ENCODE measurements around the gene PADI4.

PADI4 gene

DNA sequence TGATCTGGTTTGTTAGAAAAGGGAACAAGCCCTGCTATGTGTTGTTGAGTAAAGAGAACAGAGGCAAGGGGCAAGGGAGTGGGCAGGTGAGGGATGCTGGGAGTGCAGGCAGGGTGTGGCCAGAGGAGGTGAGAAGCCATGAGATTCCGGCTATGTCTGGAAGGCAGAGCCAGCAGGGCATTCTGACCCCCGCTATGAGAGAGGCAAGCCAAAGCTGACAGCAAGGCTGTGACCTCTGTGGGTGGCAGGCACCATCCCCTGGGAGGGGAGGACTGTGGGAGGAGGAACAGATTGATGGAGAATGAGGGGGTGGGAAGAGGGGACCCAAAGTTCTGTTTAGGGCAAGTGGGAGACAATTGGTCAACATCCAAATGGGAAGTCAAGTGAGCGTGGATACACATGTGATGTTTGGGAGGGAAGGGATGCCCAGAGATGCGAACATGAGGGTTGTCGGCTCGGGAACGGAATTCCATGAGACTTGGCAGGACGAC is 44.5 kb downstream of the PADI4 start:
- no peak for DNase-seq

GRCh38 chr1:17355898-17356297 is 47.9 kb downstream of the PADI4 start:
- DNase-seq: no peak

- no peak for DNase-seq
These were observed 48.5 kb downstream of the PADI4 start for GRCh38 chr1:17356387-17357026.

DNA sequence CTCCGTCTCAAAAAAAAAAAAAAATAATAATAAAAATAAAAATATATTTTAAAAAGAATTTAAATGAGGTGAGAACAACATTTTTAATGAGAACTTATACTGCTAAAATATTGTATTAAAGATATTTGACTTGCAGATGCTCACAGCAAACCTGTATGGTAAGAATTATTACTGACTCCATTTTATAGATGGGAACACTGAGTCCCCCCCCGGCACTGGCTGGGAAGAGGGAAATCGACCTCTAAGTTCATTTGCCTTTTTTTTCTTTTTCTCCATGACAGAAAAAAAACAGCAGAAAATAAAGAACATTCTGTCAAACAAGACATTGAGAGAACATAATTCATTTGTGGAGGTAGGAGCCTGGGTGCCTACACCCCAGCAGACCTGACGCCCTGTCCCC is 50.6 kb downstream of the PADI4 start:
- DNase-seq: no peak

DNA sequence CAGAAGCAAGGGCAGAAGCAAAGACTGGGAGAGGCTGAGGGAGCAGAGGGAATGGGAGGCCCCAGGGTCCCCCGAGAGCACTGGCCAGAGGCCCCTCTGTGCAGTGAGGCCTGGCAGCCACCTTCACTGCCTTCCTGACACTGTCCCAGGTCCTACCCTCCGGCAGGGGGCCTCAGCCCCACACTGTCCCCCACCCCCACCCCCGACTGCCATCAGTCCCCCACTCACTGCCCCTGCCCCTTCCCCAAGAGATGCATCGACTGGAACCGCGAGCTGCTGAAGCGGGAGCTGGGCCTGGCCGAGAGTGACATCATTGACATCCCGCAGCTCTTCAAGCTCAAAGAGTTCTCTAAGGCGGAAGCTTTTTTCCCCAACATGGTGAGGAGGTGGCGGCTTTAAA is 51.0 kb downstream of the PADI4 start:
- DNase-seq: no peak

DNA sequence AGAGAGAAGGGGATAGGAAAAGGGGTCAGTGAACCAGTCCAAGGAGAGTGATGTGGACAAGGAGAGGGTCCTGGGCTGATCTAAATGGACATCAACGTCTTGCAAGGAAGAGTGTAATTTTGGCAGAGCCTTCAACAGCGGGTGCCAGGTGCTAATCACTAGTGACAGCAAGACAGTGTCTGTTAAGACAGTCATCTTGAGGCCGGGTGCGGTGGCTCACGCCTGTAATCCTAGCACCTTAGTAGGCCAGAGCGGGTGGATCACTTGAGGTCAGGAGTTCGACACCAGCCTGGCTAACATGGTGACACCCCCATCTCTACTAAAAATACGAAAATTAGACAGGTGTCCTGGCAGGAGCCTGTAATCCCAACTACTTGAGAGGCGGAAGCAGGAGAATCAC is 51.8 kb downstream of the PADI4 start:
- DNase-seq: no peak

DNA sequence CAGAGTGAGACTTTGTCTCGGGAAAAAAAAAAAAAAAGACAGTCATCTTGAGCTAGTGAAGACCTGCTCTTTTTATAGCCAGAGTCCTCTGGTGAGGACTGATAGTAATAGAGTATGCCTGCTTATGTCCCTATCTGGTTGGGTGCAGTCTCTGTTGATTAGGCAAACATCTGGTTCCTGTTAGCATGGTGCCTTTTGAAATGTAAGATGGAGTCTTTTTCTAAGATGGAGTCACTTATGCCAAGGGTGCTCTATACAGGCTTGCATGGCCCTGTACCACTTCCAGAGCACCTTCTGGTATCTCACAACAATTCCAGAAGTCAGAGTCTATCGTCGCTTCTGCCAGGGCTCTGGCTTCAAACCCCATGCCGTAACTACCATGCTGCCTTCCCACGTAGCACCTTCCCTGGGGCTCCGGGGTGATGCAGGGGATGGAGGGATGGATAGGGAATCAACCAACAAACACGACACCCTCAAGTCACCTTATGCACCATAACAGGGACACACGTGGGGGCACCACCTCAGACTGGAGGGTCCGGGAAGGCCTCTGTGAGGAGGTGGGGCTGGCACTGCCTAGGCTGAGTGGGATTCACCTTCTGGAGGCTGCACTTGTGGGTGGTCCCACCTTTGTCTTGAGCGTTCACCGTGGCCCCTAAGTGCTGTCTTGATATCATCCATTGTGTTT is 52.4 kb downstream of the PADI4 start:
- no peak for DNase-seq

GRCh38 chr1:17361687-17362086 is 53.7 kb downstream of the PADI4 start:
- DNase-seq: peak; percentile 50

DNA sequence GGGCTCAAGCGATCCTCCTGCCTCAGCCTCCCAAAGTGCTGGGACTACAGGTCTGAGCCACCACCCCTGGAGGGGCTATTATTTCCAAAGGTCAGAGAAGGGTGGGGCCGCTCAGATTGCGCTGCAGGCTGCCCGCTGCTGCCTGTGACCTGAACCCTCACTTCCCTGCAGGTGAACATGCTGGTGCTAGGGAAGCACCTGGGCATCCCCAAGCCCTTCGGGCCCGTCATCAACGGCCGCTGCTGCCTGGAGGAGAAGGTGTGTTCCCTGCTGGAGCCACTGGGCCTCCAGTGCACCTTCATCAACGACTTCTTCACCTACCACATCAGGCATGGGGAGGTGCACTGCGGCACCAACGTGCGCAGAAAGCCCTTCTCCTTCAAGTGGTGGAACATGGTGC is 55.4 kb downstream of the PADI4 start:
- DNase-seq: no peak

GRCh38 chr1:17363771-17364170 is 55.8 kb downstream of the PADI4 start:
- no peak for DNase-seq

- no peak for DNase-seq
These were observed 57.3 kb downstream of the PADI4 start for GRCh38 chr1:17365293-17365692.

GRCh38 chr1:17369466-17369865 is 61.5 kb downstream of the PADI4 start:
- DNase-seq: no peak

DNA sequence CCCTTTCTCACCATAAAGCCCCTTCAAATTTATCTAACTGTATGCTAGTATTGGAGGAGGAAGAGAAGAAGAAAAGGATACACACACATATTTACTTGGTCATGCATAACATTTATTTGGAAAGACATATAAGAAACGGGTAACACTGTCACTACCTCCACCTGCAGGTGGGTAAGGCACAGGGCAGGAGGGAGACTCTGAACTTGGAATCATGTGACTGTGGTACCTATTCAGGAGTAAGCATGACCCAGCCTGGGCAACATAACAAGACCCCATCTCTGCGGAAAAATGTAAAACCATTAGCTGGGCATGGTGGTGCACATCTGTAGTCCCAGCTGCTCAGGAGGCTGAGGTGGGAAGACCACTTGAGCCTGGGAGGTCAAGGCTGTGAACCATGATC is 62.6 kb downstream of the PADI4 start:
- peak; percentile 18 for DNase-seq

DNA sequence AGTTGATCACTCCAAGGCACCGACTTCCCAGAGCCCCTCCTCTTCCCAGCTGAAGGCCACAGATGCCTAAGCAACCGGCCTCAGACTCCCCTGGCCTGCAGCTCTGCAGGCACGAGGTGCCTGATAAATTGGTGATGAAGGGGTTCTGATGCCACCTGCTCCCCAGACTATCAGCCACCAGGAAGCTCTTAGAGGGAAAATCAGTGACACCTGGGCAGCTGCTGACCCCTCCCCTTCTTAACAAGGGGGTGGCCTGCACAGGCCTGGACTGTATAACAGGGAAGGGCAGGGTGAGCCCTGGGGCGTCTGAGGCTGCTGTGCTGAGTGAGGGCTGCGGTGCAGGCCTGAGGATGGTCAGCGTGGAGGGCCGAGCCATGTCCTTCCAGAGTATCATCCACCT is 63.9 kb downstream of the PADI4 start, which contains the start of gene PADI6:
Gene PADI6, plus strand, starts transcription at position 301 of the 400 bp plus-strand sequence. Its CDS starts 50 bp downstream, at position 351.
- DNase-seq: no peak

- no peak for DNase-seq
These were observed 65.0 kb downstream of the PADI4 start for GRCh38 chr1:17372955-17373354.

- no peak for DNase-seq
These were observed 67.7 kb downstream of the PADI4 start for GRCh38 chr1:17375651-17376050.

GRCh38 chr1:17377325-17377953 is 69.4 kb downstream of the PADI4 start:
- peak; percentile 78 for DNase-seq

GRCh38 chr1:17381161-17381560 is 73.2 kb downstream of the PADI4 start:
- no peak for DNase-seq

GRCh38 chr1:17392199-17392740 is 84.3 kb downstream of the PADI4 start:
- DNase-seq: no peak

DNA sequence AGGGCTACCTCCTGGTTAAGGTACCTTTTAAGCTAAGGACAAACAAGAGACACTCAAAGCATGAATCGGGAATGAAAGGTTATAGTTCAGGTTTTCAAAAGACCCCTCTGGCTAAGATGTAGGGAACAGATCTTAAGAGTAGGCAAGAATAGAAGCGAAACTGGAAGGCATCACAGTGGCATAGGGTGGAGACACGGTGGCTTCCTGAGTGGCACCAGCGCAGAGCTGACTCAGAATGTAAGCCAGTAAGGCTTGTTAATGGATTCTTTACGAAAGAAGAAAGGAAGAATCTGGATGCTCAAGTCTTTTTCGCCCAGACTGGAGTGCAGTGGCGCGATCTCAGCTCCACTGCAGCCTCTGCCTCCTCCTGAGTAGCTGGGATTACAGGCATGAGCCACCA is 85.2 kb downstream of the PADI4 start:
- DNase-seq: no peak

DNA sequence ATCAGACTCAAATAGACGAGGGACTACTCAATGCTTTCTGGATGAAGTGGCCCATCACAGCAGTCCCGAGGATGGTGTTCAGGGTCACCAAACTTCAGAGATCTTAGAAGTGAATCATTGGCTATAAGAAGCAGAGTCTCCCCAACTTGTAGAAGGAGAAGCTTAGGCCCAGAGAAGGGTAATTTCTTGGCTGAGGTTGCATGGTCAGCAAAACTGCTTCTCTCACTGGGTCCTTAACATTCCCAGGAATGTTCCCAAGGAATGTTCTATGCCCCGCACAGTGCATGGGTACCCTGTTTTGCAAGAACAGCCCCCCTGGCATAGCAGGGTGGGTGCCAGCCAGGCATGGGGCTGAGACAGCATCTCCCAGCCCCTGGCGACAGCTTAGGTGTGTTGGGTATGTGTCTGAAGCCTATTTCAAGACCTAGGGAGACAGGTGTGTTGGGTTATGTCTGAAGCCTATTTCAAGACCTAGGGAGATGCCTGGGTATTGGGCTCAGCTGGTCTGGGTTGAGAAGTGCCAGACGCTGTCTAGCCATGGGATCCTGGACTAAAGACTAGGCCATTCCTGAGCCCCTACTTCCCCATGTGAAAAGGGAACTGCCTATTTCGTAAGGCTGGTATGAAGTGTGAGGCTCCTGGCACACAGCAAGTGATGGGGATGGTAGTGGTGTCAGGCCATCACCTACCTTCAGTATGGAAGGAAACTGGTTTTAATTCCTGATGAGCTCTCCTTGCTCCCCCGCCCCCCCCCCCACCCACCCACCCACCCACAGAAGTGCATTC is 90.1 kb downstream of the PADI4 start:
- DNase-seq: no peak

- DNase-seq: no peak
These were observed 92.8 kb downstream of the PADI4 start for GRCh38 chr1:17400725-17401341.

DNA sequence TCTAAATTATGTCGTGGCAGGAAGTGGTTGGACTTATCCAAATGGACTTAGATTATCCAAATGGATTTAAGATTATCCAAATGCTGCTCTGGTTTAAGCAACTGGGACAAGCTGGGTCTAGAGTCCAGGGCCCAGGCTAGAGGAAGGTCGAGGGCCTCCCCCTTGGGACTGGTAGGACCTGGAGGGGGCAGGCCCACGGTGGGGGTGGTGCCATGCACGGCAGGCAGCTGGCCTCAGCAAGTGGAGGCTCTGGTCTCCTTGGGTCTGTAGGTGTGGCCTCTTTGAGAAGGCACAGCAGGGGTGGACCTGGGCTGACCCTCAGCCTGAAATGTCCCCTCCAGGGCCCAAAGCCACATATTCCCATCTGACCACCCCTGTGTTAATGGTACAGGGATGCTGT is 93.8 kb downstream of the PADI4 start:
- no peak for DNase-seq
